GM12878 (cell line): ENCODE data around the gene MAP4.

Experiments
- CTCF ChIP-seq, 3 experiments: IDR thresholded peaks in 2 of 3; conservative IDR thresholded peaks in 1 of 3; 2 replicates each; pipeline ENCODE4 v1.5.1; 2011; ENCODE audit warnings: low read depth in 3 of 3, low read length in 3 of 3, mild to moderate bottlenecking in 3 of 3, control low read depth in 2 of 3, moderate library complexity in 2 of 3, inconsistent platforms in 1 of 3, mixed read lengths in 1 of 3; ENCODE audit not compliant: control insufficient read depth in 2 of 3, insufficient read depth in 1 of 3; ENCODE audit errors: extremely low read depth in 1 of 3
- MTA2 ChIP-seq: fragments of 450-650 bp; IDR thresholded peaks from 2 replicates; pipeline ENCODE4 v1.6.1; 2016; ENCODE audit warnings: low read depth, mild to moderate bottlenecking, moderate library complexity
- NR2C1 ChIP-seq: fragments of 450-650 bp; IDR thresholded peaks from 2 replicates; pipeline ENCODE4 v1.6.1; 2017; ENCODE audit warnings: antibody characterized with exemption, mild to moderate bottlenecking, moderate library complexity
- RAD21 ChIP-seq: IDR thresholded peaks from 2 replicates; pipeline ENCODE4 v1.6.1; 2011; ENCODE audit warnings: mild to moderate bottlenecking, low read depth, low read length, moderate library complexity; ENCODE audit not compliant: insufficient read depth
- SP1 ChIP-seq: IDR thresholded peaks from one replicate; pipeline ENCODE4 v1.6.1; 2011; ENCODE audit warnings: low read depth, low read length
- SUPT20H ChIP-seq: IDR thresholded peaks from 2 replicates; pipeline ENCODE4 v1.6.1; 2011; ENCODE audit warnings: low read depth, mild to moderate bottlenecking, low read length, moderate library complexity, borderline replicate concordance; ENCODE audit not compliant: control insufficient read depth
- TCF12 ChIP-seq: IDR thresholded peaks from 2 replicates; pipeline ENCODE4 v1.6.1; 2011; ENCODE audit warnings: low read depth, mild to moderate bottlenecking, low read length
- ZNF274 ChIP-seq: IDR thresholded peaks from one replicate; pipeline ENCODE4 v1.8.0; 2011; ENCODE audit not compliant: insufficient read length, insufficient read depth

- TF ChIP-seq SP1, result no peak
- no peak for TF ChIP-seq MTA2
- TF ChIP-seq ZNF274, result no peak
- TF ChIP-seq NR2C1, result no peak
- TF ChIP-seq CTCF (IDR thresholded peaks at IDR 0.05 in 2 of 3, conservative IDR thresholded peaks at IDR 0.05 in 1 of 3; ENCODE audit: control insufficient read depth in 2 of 3, extremely low read depth in 1 of 3, insufficient read depth in 1 of 3, low read depth in 3 of 3, low read length in 3 of 3), result no peak
- TF ChIP-seq RAD21, result no peak
- no peak for TF ChIP-seq SUPT20H
- no peak for TF ChIP-seq TCF12
These were observed 146.1 kb downstream of the MAP4 start for GRCh38 chr3:47870156-47870555.
